Stimulated activated CD4-positive, alpha-beta T cell treated with anti-CD3 and anti-CD28 coated beads, TNF-alpha, amount 100 ng/mL, for 48 hours (primary cell): ENCODE results near the gene EMC10.

ENCODE experiments used
- DNase-seq, 3 donors: peaks; one replicate each; pipeline ENCODE4 v3.0.0-alpha.2; 2020; ENCODE audit warnings: low read depth in 3 of 3

The EMC10 gene

GRCh38 chr19:50496189-50497021 lies 20.1 kb downstream of the EMC10 start:
- DNase-seq = no peak

- DNase-seq = no peak
Observed at GRCh38 chr19:50497022-50497405, 20.7 kb downstream of the EMC10 start.

- no peak for DNase-seq
Observed at GRCh38 chr19:50498219-50499056, 22.1 kb downstream of the EMC10 start.

- no peak for DNase-seq
Observed at GRCh38 chr19:50500060-50500752, 23.9 kb downstream of the EMC10 start.

GRCh38 chr19:50500753-50501151 lies 24.4 kb downstream of the EMC10 start:
- no peak for DNase-seq

- DNase-seq = no peak
Observed at GRCh38 chr19:50501186-50501567, 24.9 kb downstream of the EMC10 start.

- DNase-seq = no peak
Observed at GRCh38 chr19:50501568-50502475, 25.5 kb downstream of the EMC10 start.

DNA sequence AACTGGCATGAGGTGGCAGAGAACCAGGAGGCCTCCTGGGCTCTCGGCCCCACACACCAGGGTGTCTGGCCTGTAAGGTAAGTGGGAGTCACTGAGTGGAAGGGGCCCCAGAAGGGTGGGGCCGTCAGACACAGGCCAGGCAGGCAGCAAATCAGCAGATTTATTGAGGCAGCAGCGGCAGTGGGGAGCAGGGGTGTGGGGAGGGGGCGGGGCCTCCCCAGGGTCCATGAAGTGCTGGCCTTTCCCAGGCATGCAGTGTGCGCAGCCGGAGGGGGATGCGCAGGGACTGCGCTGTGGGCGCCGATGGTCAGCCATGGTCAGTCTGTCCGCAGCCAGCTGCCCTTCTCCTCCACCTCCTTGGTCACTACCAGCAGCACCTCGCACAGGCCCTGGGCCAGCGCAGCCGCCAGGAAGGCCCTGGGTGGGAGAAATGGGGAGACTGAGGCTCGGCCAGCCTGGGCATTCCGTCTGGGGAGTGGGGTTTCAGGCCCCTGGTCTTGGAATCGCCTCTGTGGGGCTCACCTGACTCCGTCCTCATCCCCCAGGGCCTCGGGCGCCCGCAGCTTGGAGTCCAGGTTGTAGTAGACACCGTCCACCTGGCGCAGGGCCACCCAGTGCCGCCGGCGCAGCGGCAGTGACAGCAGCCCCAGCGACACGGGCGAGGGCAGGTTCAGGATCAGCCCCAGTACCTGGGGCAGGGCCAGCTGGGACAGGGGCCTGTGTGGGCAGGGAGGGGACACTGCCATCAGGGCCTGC lies 29.7 kb downstream of the EMC10 start:
- DNase-seq = no peak

DNA sequence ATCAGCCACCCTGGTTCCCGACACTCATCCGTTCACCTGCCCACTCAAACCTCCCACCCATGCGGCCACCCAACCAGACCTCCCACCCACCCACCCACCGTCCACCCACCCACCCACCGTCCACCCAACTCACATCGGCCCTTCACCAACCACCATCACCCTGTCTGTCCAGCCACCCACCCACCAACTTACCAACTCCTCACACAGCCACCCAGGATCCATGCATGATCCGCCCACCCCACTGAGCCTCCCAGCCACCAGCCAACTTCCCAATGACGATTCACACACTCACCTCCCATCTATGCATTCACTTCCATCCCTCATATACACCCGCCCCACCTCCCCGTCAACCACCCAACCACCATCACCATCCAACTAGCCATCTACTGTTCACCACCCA lies 30.4 kb downstream of the EMC10 start:
- no peak for DNase-seq

GRCh38 chr19:50507376-50507775 lies 31.1 kb downstream of the EMC10 start:
- DNase-seq = no peak

DNA sequence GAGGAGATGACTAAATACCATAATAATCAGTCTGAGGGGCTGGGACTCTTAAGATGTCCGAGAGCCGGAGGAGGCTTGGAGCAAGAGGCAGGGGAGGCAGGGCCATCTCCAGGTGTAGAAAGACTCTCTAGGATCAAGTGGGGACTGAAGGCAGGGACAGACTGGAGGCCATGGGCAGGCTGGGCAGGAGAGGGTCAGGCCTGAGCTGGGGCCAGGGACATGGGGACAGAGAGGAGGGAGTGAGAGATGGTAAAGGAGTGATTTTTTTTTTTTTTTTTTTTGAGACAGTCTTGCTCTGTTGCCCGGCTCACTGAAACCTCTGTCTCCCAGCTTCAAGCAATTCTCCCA lies 32.5 kb downstream of the EMC10 start:
- no peak for DNase-seq

DNA sequence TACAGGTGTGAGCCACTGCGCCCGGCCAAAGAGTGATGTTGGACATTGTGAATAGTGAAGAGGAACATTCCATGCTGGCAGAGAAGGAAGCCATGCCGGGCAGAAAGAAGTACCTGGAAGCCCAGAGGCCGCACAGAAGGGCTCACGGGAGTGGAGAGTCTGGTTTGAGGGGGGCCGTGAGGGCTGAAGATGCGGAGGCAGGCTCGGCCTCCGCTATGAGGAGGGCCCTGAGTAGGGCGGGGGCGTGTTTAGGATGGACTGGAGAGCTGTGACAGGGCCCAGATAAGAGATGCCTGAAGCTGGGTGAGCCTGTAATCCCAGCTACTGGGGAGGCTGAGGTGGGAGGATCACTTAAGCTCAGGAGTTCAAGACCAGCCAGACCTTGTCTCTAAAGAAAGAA lies 33.1 kb downstream of the EMC10 start:
- no peak for DNase-seq

- no peak for DNase-seq
Observed at GRCh38 chr19:50510121-50510670, 33.9 kb downstream of the EMC10 start.

DNA sequence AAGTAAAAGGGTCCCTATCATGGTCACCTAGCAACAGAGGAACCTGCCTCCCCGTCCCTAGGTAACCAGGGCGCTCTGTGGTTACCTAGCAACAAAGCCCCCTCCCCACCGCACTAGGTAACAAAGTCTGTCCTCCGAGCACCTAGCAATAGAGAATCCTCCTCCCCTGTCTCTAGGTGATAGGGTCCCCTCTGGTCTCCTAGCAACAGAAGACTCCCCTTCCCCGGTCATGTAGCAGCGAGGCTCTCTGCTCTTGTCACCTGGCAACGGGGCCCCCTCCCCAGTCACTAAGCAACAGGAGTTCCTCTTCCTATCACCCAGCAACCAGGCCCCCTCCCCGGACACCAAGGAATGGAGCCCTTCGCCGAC lies 34.4 kb downstream of the EMC10 start:
- DNase-seq = no peak

DNA sequence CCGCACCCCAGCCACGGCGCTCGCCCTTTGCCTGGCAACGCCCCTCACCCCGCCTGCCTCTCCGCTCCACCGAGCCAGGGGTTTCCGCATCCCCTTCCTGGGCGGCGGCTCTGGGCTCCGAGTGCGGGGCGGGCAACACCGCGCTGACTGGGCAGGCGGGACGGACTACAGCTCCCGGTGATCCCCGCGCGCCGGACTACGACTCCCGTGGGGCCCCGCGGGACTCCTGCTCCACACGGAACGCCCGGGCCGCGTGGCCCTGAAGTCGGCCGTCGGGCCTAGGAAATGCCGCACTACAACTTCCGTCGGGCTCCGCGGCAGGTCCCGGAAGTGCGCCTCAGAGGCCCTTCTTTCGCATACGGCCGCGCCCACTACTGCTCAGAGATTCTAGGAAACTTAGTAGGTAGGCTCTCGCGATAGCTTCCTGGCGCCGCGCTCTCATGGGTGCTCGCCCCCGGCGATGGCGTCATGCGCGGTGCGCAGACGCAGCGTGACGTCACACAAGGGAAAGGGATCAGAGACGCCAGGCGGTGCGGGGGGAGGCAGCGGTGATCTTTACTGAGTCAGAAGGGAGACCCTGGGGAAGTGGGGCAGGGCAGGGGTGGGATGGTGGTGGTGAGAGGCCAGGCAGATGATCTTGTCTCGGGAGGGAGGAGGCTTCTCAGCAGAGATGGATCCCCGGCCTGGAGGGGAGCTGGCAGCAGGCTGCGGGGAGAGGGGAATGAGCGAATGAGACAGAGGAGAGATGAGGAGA lies 34.9 kb downstream of the EMC10 start, which contains the start of gene JOSD2:
JOSD2 (minus strand) TSS at position 123 of the 754 bp plus-strand sequence. CDS start 760 bp downstream, outside the sequence.
- DNase-seq = peak; percentile 91 to 97 (median 94)

DNA sequence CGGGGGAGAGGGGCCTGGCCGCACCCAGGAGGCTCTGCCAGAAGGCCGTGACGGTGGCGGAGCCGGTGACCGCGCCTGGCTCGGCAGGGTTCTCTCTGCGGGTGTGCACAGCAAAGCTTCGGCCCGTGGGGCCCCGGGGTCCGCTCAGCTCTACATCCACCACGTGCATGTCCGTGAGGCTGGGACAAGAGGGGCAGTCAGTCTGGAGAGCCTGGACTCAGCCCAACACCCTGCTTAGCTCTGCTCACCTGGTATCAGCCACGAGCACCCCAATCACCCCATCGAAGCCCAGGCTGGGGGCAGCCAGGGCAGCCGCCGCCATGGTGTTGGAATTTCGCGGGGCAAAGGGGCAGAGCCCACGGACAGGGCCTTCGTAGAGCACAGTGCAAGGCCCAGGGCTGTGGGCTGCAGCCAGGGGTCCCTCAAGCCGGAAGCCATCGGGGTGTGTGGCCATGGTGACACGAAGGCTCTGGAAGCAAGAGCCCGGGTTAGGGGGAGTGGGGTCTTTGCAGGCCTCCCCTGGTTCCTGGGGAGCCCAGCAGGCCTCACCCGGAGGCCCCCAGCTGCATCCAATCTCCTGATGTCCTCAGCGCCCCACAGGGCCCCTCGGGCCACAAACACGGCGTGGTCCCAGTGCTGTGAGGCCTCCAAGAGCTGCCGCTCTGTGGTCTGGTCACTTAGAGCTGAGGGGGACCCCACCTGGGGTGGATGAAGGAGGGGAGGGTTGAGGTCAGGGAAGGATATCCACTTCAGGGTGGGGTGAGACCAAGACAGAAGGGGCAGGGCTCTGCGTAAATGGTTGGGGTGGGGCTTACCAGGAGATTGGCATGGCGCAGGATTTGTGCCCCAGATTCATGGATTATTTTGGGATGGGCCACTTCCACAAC lies 36.0 kb downstream of the EMC10 start:
- no peak for DNase-seq

- DNase-seq = no peak
Observed at GRCh38 chr19:50512999-50513745, 36.9 kb downstream of the EMC10 start.
